RWPE2 (cell line): ENCODE results near the gene ALDH1A3.
A peak's percentile ranks its signal among the peaks of the same experiment; 100 is the strongest.

Experiments used
- ATAC-seq: fragments of 200-7000 bp; cut with Tn5 transposase; 3 replicates; pipeline ENCODE4 v1.9.1; 2021; ENCODE audit warnings: low read depth
- DNase-seq: peaks from one replicate; pipeline ENCODE4 v3.0.0-alpha.2; 2020; ENCODE audit warnings: low spot score
- H3K27ac ChIP-seq: fragments of 450-650 bp; 2 replicates; pipeline ENCODE4 v1.5.1; 2017; ENCODE audit warnings: mild to moderate bottlenecking; ENCODE audit not compliant: poor library complexity, severe bottlenecking
- H3K27me3 ChIP-seq: fragments of 250-450 bp; sonication (Bioruptor Pico); 2 replicates; pipeline ENCODE4 v1.5.1; 2021; ENCODE audit warnings: mild to moderate bottlenecking, moderate library complexity; ENCODE audit not compliant: insufficient read depth, poor library complexity, severe bottlenecking
- H3K36me3 ChIP-seq: fragments of 250-450 bp; sonication (Bioruptor Pico); 2 replicates; pipeline ENCODE4 v1.5.1; 2020; ENCODE audit warnings: low read depth, mild to moderate bottlenecking, moderate library complexity
- H3K4me1 ChIP-seq: fragments of 250-450 bp; sonication (Bioruptor Pico); 2 replicates; pipeline ENCODE4 v1.5.1; 2021; ENCODE audit warnings: mild to moderate bottlenecking, moderate library complexity; ENCODE audit not compliant: insufficient read depth, poor library complexity, severe bottlenecking
- H3K4me3 ChIP-seq: fragments of 250-450 bp; sonication (Bioruptor Pico); 2 replicates; pipeline ENCODE4 v1.5.1; 2021; ENCODE audit warnings: mild to moderate bottlenecking, moderate library complexity; ENCODE audit not compliant: severe bottlenecking
- H3K9me3 ChIP-seq: fragments of 250-450 bp; sonication (Bioruptor Pico); 2 replicates; pipeline ENCODE4 v1.5.1; 2021; ENCODE audit warnings: mild to moderate bottlenecking, moderate library complexity; ENCODE audit not compliant: severe bottlenecking
- TF ChIP-seq, protein P1 (sequence below): fragments of 450-650 bp; IDR thresholded peaks from one replicate; pipeline ENCODE4 v1.5.1; 2017; ENCODE audit warnings: mild to moderate bottlenecking, moderate library complexity; ENCODE audit not compliant: poor library complexity, severe bottlenecking

The ALDH1A3 gene

DNA sequence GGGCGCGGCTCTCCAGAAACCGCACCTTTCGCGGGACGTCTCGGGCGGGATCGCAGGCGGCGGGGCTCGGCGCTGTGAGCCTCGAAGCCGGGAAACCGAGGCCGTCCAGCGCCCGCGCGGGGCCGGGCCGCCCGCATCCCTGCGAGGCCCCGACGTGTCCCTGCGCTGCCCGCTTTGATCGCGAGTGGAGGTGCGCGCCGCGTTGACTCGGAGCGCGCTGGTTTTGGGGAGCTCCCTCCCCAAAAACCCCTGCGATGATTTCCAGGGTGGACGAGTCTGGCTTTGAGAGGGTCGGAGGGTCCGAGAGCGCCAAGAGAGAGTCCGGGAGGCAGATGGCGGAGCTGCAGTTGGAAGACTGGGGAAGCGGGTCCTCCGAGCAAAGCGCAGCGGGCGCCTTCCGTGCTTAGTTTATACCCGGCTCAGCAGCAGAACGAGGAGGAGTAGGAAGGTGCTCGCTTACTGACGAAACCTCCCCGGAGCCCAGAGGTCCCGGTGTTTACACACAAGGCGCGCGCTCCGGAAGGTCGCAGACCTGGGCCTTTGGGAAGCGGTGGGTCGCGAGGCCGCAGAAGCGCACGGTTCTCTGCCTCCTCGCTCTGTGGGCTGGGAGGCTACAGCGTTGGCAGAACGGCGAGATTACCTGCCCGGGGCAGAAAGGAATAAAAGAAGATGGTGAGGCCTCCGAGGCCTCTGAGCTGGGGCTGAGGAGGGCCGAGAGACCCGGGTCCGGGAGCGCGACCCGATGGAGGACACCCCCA is 687 bp downstream of the ALDH1A3 start:
- Histone ChIP-seq H3K4me3 (peak overlapping the region; percentile 96), H3K9me3 (no peaks in the 10 kb centered on the region), H3K27ac (peak overlapping the region; percentile 41), H3K4me1 (peaks cover 21% of the 10 kb centered on the region), H3K36me3 (peaks cover 45% of the 10 kb centered on the region), H3K27me3 (no peaks in the 10 kb centered on the region)
- ATAC-seq = peak; percentile 4; the same call in 2 of the 3 replicates
- DNase-seq = peak; percentile 72
- TF ChIP-seq, protein P1, sequence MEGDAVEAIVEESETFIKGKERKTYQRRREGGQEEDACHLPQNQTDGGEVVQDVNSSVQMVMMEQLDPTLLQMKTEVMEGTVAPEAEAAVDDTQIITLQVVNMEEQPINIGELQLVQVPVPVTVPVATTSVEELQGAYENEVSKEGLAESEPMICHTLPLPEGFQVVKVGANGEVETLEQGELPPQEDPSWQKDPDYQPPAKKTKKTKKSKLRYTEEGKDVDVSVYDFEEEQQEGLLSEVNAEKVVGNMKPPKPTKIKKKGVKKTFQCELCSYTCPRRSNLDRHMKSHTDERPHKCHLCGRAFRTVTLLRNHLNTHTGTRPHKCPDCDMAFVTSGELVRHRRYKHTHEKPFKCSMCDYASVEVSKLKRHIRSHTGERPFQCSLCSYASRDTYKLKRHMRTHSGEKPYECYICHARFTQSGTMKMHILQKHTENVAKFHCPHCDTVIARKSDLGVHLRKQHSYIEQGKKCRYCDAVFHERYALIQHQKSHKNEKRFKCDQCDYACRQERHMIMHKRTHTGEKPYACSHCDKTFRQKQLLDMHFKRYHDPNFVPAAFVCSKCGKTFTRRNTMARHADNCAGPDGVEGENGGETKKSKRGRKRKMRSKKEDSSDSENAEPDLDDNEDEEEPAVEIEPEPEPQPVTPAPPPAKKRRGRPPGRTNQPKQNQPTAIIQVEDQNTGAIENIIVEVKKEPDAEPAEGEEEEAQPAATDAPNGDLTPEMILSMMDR = no peak

DNA sequence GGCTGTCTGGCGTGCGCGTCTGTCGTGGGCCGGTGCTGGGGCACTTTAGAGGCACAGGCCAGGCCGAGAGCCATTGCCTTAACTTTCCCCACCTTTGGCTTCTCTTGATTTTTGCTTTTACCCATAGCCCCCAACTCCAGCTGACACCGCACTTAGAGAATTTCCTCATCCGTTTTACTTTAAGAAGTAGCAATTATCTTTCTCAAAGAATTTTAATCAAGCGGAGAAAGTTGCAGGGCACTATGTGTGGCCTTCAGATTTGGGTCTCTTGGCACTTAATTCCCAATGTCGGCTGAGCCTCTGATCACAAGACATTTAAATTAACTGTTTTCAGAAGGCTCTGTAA is 1.2 kb downstream of the ALDH1A3 start:
- DNase-seq = peak; percentile 73
- Histone ChIP-seq H3K9me3 (no peaks in the 10 kb centered on the region), H3K36me3 (peaks cover 51% of the 10 kb centered on the region), H3K4me3 (peak overlapping the region; percentile 96), H3K4me1 (peaks cover 21% of the 10 kb centered on the region), H3K27ac (peak overlapping the region; percentile 41), H3K27me3 (no peaks in the 10 kb centered on the region)
- TF ChIP-seq, protein P1 = no peak
- no peak for ATAC-seq

DNA sequence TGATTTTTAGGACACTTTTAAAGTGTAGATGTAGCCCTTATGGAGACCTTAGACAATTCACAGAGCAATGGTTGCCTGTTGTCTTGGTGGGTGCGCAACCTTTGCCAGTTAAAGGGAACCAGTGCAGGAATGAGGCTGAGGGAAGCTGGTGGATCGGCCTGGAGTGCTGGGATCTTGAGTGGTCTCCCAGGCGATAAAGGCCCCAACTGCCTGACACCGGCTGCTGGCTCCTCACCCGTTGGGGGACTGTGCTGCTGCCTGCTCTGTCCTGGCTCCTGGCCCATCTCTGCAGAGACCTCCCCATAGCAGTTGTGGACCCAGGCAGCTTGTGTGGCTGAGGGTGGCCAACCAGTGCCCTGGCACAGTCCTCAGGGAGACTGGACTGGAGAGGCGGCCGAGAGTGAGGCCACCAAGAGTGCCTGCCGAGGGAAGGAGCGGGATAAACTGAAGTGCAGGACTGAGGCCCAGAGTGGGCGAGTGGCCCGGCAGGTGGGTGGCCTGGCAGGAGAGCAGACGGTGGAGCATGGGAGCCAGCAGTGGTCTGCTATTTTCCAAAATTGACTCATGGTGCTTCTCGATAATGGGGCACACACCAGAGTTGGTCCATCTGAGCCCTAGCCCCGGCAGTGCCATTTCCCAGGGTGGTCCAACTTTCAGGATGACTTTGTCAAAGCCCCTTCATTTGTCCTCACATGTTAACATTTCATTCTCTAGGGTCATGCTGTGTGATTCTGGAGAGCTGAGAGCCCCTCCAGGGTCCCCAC is 2.1 kb downstream of the ALDH1A3 start:
- H3K36me3 ChIP-seq = peaks cover 59% of the 10 kb centered on the region
- no peak for ATAC-seq
- H3K27me3 ChIP-seq = no peaks in the 10 kb centered on the region
- peak overlapping the region; percentile 41 for H3K27ac ChIP-seq
- peak; percentile 69 for DNase-seq
- H3K4me3 ChIP-seq = peak overlapping the region; percentile 96
- H3K4me1 ChIP-seq = peaks cover 21% of the 10 kb centered on the region
- TF ChIP-seq, protein P1 = no peak
- no peaks in the 10 kb centered on the region for H3K9me3 ChIP-seq

DNA sequence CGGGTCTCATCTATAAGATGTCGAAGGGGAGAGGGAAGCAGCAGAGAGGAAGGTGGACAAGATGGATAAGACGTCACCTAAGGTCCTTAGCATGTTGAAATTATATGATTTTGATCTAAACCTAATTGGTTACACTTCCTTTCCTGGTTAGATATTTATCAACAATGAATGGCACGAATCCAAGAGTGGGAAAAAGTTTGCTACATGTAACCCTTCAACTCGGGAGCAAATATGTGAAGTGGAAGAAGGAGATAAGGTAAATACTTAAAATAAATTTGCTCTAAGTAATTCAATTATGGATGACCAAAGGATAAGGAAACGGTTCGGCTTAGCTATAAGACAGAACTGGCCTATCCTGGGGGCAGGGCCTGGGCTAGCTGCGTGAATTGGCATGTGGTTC is 5.5 kb downstream of the ALDH1A3 start:
- TF ChIP-seq, protein P1 = no peak
- Histone ChIP-seq H3K4me3 (no peak overlapping the region), H3K27ac (no peak overlapping the region), H3K4me1 (peaks cover 18% of the 10 kb centered on the region), H3K27me3 (no peaks in the 10 kb centered on the region), H3K9me3 (no peaks in the 10 kb centered on the region), H3K36me3 (peaks cover 93% of the 10 kb centered on the region)
- no peak for DNase-seq
- no peak for ATAC-seq

DNA sequence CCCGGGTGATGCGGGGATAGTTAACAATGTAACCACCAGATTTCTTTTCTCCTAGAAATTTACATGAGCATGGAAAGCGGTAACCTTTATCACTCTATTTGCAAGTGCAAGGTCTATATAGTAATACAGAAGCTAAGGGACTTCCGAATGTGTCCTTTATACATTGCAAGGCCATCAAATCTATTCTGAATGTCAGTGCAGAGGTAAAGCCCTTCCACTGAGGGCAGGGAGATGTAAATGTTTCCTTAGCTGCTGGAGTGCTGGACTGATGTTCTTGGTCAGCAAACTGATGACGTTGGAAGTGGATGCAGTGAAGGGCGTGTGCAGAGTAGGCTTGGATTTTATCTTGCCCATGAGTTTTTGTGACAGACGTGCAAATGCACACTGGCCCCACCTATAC is 6.2 kb downstream of the ALDH1A3 start:
- ATAC-seq (no peak), DNase-seq (no peak)
- H3K27me3 ChIP-seq = no peaks in the 10 kb centered on the region
- H3K36me3 ChIP-seq = peaks cover 97% of the 10 kb centered on the region
- TF ChIP-seq, protein P1 = no peak
- peaks cover 18% of the 10 kb centered on the region for H3K4me1 ChIP-seq
- H3K4me3 ChIP-seq = no peak overlapping the region
- H3K9me3 ChIP-seq = no peaks in the 10 kb centered on the region
- H3K27ac ChIP-seq = no peak overlapping the region
